D721Med (cell line): ENCODE results near the gene APLN.

ENCODE experiments used
- DNase-seq: peaks from one replicate; pipeline ENCODE4 v3.0.0; 2011; ENCODE audit warnings: low spot score; ENCODE audit not compliant: insufficient read length
- FAIRE-seq: peaks from 2 replicates; lab custom pipeline; 2011; peaks lifted over from hg19 to GRCh38; lab: Jason Lieb, UNC
- TF ChIP-seq, protein P1 (sequence below): IDR thresholded peaks from 2 replicates; pipeline ENCODE4 v1.5.1; 2012; ENCODE audit warnings: mild to moderate bottlenecking, control low read depth; ENCODE audit not compliant: insufficient read depth; ENCODE audit errors: missing control alignments

APLN gene

DNA sequence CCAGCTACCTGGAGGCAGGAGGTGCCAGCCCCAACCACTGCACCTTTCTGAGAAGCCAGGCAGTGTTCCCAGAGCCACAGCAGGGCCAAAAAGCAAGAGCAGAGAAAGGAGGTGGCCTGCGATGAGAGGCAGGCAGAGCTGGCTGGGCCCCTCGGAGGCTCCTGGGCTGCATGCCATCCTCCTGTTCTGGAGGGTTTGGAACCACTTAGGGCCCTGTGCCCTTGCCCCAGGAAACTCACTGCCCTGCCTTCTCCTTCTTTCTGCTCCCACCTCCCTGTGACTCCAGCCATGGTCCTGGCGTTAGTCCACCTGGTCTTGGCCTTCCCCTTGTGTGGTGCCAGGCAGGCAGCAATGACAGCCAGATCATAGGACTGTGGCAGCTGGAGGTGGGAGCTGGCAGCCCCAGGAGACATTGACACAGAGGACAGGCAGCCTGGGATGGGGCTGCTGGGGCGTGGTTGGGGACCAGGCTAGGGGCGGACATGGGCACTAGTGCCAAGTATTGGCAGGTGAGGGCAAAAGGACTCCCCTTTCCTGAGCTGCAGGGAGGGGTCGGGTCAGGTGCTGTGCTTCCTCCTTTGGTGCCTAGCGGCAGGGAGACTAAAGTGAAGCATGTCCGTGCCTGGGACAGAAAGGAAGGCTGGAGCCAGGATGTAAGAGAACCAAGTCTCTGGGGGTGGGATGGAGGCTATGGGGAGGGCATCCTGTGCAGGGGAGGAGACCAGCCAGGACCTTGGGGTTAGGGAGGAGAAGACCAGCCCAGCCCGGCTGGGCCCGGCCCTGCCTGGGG is 1.4 kb downstream of the APLN start:
- FAIRE-seq: no peak
- no peak for DNase-seq
- TF ChIP-seq, protein P1, sequence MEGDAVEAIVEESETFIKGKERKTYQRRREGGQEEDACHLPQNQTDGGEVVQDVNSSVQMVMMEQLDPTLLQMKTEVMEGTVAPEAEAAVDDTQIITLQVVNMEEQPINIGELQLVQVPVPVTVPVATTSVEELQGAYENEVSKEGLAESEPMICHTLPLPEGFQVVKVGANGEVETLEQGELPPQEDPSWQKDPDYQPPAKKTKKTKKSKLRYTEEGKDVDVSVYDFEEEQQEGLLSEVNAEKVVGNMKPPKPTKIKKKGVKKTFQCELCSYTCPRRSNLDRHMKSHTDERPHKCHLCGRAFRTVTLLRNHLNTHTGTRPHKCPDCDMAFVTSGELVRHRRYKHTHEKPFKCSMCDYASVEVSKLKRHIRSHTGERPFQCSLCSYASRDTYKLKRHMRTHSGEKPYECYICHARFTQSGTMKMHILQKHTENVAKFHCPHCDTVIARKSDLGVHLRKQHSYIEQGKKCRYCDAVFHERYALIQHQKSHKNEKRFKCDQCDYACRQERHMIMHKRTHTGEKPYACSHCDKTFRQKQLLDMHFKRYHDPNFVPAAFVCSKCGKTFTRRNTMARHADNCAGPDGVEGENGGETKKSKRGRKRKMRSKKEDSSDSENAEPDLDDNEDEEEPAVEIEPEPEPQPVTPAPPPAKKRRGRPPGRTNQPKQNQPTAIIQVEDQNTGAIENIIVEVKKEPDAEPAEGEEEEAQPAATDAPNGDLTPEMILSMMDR: no peak

DNA sequence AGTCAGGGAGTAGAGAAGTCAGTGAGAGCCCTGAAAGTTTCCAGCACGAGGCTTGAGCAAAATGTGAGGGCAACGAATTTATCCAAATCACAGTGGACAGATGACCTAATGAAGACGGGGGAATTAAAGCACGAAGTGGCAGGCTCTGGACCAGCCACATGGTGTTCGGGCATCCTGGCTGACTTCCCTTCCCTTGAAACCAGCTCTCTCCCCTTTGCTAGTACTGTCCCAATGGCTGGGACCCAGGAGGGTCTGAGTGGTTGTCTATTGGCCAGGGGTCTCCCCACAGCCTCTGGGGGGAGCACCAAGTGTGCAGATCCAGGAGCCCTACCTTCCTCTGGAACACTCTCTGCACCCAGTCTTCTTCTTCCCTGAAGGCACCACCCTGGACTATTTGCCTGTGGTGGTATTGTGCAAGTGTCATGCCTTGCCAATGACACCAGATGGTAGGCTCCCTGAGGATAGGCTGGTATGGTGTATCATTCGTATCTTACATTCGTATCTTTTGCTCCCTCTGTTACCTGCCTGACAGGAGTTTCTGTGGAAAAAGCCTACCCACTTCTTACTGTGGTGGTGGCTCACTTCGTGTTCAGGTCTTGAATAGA is 2.1 kb downstream of the APLN start:
- TF ChIP-seq, protein P1: no peak
- DNase-seq: no peak
- no peak for FAIRE-seq

DNA sequence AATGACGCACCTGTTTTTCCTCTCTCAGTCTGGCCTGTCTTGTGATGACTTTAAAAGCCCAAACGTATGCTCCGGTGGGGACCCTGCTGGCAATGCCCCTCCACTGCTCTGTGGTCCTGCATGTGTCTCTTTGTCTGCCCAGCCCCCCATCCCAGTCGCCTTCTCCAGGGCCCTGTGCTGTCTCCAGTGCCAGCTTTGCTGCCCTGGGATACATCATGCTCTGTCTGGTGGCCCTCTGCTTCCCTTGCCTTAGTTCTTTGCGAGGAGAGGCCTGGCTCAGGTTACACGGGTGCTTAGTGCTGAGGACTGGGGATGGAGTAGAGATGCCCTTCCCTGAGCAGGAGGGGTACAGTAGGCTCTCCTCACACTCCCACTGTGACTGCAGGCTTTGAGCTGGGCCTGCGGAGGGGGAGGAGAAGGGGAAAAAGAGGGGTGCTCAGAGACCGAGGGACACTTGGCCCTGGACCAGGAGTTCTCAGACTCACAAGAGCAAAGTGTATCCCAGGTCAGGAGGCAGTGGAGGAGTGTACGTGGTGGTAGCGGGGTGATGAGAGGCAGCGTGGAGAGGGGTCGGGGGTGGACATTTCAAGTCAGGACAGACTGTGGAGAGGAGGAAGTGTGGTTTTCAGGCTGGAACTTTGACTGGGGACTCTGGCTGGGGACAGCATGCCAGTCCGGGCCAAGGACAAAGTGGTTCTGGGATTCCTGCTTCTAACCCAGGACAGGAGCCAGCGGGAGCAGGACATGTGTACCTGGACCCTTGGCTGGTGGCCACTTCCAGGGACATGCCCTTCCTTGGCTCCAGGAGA is 2.8 kb downstream of the APLN start:
- DNase-seq: no peak
- no peak for FAIRE-seq
- TF ChIP-seq, protein P1: no peak

DNA sequence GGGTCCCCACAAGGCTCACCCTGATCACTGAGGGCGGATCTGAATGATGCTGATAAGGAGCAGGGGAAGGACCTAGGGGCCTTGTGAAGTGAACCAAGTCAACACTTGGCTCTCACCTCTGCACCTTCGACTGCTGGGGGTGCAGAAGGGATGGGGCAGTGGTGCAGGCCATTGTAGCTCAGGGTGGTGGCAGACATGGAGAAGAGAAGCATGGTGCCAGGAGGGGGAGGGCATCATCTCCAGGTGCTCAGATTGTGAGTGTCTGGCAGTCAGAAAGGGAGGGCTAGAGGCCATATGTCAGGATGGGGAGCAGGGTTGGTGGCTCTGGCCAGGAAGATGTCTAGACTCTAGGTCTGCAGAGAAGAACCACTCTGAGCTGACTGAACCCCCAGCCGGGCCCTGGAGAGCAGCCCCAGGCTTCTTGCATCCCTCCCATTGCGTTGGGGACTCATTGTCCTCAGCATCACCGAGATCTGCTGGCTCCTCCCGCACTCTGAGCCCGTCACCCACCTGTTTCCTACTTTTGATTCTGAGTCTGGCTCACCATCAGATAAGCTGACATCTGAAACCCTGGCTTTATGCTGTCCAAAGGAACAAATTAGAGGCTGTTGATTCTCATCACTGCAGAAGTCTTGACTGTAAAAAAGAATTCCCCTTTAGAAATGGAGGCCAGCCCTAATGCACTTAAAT is 3.8 kb downstream of the APLN start:
- DNase-seq: no peak
- no peak for FAIRE-seq

DNA sequence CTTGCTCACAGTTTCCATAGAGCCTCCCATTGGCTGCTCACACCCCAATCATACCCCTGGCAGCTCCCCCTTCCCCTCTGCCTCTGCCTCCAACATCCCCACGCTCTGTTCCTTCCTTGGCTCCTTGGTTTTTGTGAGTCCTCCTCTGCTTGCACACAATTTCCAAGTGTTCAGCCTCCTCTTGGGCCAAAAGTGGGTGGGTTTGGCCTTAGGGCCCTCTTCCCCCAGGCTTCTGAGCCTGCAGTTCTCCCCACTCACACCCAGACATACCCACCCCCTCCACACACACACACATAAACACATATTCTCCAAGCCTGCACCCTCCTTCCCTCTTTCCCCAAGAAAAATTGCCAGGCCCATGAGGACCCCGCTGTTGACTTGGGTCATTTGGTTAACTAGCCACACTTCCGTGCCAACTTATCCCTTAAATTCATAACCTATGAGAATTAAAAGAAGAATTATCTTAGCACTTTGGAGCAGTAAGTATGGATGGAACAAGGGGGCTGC is 4.5 kb downstream of the APLN start:
- DNase-seq (no peak), FAIRE-seq (no peak)
- TF ChIP-seq, protein P1: no peak

More for the DNA sequence above, 3.8 kb downstream of the APLN start:
- TF ChIP-seq, protein P1: no peak

DNA sequence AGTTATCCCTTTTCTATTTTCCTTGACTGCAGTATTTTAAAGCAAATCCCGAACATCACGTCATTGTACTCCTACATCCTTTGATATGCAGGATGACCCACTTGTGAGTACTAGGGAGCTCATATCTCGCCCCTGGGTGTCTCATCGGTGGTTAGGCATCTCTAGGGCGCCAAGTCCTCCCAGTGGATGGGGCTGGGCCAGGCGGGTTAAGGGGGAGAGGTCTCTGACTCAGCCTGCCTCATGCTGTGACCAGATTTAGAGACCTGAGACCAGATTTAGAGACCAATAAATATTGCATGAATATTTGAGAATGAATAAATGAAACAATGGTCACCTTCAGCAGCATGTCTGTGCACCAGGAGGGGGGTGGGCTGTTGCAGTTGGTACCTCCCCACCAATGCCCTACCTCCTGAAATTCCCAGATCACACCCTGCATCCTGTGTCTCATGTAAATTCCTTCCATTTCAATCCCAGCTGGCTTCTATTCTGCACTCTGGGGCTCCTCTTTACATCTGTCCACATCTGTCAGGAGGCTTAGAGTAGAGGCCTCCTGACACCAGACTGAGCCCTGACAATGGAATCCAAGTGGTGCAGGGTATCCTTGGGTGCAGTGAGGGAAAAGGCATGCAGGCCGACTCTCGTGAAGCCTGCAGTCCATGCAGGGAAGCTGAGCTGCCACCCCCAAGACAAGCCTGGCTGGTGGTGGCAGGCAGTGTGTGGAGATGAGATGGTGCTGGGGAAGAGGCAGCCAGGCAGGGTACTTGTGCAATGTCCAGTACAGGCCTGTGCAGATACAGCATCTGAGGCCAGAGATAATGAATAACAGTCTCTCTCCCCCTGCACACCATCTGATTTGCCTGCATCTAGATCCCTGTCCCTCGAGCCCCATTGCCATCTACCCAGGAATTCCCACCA is 5.2 kb downstream of the APLN start:
- no peak for FAIRE-seq

More for the DNA sequence above, 5.2 kb downstream of the APLN start:
- TF ChIP-seq, protein P1: no peak
- no peak for DNase-seq
